SK-N-DZ (cell line): ENCODE data around the gene TBC1D21.

ENCODE experiments used
- DNase-seq: peaks from one replicate; pipeline ENCODE4 v3.0.0-alpha.2; 2015; ENCODE audit warnings: low spot score

The TBC1D21 gene

GRCh38 chr15:73889053-73889761, 15.8 kb downstream of the TBC1D21 start:
- no peak for DNase-seq

- no peak for DNase-seq
These were observed 16.4 kb downstream of the TBC1D21 start for GRCh38 chr15:73889762-73890124.

GRCh38 chr15:73891328-73892315, 18.3 kb downstream of the TBC1D21 start:
- DNase-seq: no peak

GRCh38 chr15:73892446-73893226, 19.3 kb downstream of the TBC1D21 start:
- no peak for DNase-seq

- no peak for DNase-seq
These were observed 20.9 kb downstream of the TBC1D21 start for GRCh38 chr15:73894133-73894814.

- DNase-seq: peak; percentile 53
These were observed 24.3 kb downstream of the TBC1D21 start for GRCh38 chr15:73897441-73898261.

- DNase-seq: no peak
These were observed 26.1 kb downstream of the TBC1D21 start for GRCh38 chr15:73899197-73900094.

- DNase-seq: no peak
These were observed 26.8 kb downstream of the TBC1D21 start for GRCh38 chr15:73900095-73900712.

- no peak for DNase-seq
These were observed 27.9 kb downstream of the TBC1D21 start for GRCh38 chr15:73901126-73901810.

- DNase-seq: no peak
These were observed 29.0 kb downstream of the TBC1D21 start for GRCh38 chr15:73902121-73903020.

- DNase-seq: no peak
These were observed 30.9 kb downstream of the TBC1D21 start for GRCh38 chr15:73904026-73904815.

GRCh38 chr15:73905225-73905827, 32.0 kb downstream of the TBC1D21 start:
- no peak for DNase-seq

- DNase-seq: no peak
These were observed 33.1 kb downstream of the TBC1D21 start for GRCh38 chr15:73906346-73907034.

GRCh38 chr15:73907035-73907408, 33.7 kb downstream of the TBC1D21 start:
- no peak for DNase-seq
